Inflammatory macrophage (primary cell): Measurements from ENCODE around the gene USP16.
"Not testable (repeated sequence)": the region's sequence is repeated elsewhere in the genome, so short reads cannot be mapped to it uniquely, and the experiment has no call there.

Experiments
- DNase-seq, 2 donors: peaks; one replicate each; pipeline ENCODE4 v3.0.0-alpha.2; 2020 to 2022
- total RNA-seq, 18 experiments: gene quantifications; one replicate each; lab custom pipeline; 2026; ENCODE audit warnings: mixed read lengths in 6 of 18, inconsistent platforms in 2 of 18; lab: John Stamatoyannopoulos, UW

Gene USP16
- 54.4 to 112 (median 74.5) reads per million in 18 experiments for total RNA-seq

DNA sequence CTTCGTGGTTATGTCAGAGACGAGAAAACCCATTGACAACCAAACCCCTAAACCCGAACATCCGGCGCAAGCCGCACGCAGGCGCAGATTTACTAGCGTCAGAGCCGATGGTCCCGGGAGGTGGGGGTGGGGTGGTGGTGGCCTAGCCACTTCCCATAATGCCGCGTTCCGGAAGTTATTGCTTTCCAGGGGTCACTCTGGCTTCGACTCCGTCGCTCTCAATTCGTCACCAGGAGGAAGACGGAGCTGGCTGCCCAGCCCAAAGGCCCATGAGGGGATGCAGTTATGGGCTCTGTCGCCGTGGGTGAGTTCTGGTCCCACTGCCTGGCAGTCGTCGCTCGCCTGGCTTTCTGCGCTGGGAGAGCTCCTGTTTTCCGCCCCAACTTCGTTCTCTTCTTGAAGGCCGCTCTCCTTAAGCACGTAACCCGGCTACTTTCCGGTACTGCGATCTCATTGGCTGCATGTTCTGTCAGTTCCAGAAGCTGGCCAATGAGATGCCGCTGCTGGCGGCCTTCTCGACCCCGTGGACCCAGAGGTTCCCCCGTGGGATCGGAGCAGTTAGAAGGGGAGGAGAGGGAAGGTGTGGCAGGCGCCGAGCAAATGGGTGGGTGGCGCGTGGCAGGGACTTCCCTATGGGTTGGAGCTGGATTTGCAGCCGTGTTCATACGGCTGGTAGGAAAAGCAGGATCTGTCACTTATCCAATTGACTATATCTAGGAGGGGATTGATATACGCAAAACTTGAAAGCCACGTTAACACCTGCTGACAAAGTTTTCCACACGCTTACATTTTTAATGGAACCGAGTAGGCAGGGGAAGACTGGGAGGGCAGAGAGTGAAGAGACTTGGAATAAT, at the start of gene USP16:
TSS of gene USP16 (plus strand) at position 195 of the 854 bp plus-strand sequence. CDS start 3,246 bp downstream, outside the sequence.
- peak; percentile 99 for DNase-seq

DNA sequence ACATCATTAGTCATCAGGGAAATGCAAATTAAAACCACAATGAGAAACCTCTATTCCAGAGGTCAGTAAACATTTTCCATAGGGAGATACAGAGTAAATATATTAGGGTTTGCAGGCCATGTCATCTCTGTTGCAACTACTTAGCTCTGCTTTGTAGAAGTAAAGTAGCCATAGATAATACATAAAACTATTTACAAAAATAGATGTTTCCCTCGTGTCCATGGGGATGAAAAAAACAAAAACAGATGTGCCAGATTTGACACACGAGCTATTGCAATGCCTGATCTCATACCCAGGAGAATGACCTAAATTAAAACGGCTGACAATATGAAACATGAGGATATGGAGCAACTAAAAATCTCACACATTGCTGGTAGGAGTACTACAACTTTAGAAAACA, 49.1 kb upstream of the USP16 start:
- DNase-seq: no peak

DNA sequence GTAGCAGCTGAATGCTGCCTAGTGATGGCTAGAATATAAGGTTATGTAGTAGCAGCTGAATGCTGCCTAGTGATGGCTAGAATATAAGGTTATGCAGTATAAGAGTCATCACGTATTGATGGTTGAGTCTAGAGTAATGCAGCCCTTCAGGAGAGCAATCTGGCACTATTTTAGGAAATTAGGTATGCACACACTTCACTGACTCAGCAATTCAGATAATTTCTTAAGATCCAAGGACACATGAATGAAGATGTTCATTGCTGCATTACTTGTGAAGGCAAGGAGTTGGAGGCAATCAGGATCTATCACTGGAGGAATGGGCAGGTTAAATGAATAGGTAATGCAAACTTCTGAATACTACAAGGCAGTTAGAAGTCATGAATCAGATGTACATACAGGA, 45.4 kb upstream of the USP16 start:
- no peak for DNase-seq

DNA sequence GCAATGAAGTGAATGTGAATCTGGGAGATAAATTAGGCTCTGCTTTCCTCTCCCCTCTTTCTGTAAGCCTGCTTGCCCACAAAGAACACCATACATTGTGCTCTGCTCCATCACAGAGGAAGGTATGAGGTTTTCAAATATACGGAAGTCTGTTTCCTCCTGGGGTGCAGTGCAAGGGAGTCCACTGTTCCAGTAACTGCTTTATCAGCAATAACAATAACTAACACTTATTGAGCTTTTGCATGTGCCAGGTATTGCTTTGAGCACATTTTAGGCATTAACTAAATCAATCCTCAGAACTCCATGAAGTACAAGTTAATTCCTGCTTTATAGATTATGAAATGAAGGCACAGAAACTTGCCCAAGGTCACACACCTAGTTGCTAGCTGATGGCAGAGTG, 41.8 kb upstream of the USP16 start:
- DNase-seq: no peak

DNA sequence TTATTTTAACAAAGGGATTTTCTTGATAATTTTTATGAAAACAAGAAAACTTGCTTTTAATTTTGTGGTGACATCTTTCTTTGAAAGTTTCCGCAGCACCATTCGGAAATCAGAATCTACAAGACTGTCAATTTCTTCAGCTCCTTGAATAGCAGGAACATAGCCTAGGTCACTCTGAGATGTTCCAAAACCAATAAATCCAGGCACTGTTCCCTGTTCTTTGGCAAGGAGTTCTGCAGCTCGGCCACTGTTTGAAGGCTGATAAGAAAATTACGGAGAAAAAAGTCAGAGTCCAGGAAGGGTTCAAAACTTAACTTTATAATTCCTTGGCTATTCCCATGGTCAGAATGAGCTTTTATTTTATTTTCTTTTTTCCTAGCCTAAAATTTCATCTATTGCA, 37.8 kb upstream of the USP16 start:
- no peak for DNase-seq

DNA sequence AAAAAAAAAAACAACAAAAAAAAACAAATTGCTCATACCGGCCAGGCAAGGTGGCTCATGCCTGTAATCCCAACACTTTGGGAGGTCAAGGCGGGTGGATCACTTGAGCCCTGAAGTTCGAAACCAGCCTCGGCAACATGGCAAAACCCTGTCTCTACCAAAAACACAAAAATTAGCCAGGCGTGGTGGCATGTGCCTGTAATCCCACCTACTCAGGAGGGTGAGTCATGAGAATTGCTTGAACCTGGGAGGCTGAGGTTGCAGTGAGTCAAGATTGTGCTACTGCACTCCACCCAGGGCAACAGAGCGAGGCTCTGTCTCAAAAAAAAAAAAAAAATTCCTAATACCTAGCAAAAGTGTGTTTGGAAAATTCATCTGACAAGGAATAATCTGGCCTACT, 36.3 kb upstream of the USP16 start:
- DNase-seq: not testable (repeated sequence)

DNA sequence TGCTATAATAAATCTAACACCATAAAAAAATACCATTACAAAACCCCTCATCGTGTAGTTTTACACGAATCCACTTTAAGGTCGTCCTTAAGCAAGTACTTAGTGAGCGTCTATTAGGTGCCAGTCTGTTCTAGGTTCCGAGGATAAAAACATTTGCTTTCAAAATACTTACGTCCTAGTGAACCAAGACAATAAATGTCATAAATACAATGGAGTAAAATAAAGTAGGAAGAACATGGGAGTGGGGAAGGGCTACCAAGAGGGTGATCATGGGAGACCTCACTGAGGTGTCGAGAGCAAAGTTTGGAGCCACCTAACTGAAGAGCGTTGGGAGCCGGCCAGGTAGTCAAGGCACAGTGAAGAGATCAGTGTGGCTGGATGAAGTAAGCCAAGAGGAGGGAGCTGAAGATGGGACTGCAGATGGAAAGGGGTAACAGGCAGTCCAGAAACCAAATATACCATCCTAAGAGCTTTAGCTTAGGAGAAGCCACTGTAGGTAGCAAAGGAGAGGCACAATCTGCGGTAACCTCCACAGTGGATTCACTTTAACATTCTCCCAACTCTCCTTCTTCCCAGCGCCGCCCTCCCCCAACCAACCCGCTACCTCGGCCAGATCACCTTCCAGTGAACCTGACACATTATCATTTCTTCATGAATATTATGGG, 32.5 kb upstream of the USP16 start:
- no peak for DNase-seq

DNA sequence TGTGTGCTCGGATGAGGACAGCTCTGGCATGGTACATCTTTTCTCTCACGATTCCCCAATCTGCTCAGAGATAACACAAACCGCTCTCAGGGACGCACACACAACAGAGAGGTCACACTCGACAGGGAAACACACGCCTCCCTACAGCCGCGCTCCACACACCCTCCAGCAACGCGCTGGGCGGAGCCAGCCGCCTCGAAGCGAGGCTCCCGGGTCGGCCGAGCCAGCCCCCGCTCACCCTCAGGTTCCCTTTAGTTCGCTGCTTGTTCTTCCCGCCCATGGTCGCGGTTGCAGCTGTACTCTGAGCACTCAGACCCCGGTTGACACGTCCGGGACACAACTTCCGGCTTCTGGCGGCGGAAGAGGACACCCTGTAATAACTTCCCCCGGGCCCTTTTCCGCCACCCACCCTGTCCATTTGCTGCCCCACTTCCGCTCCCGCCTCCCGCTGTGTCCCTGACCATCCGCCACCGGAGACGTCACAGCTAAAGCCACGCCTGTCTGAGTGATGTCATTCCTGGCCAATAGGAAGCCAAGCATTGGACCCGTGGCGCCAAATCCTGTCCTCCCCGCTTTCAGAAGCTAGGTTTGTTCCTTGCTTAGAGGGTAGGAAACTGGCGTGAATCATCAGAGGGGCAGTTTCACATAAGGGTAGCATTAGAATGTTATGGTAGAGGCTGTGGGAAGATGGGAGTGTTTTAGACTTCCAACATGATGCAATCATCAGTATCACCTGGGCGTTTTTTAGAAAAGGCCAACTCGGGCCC, 31.8 kb upstream of the USP16 start, which contains the start of gene LTN1:
TSS of gene LTN1 (minus strand) at position 352 of the 767 bp plus-strand sequence. CDS start at position 280, 72 bp downstream.
- peak; percentile 99 for DNase-seq

DNA sequence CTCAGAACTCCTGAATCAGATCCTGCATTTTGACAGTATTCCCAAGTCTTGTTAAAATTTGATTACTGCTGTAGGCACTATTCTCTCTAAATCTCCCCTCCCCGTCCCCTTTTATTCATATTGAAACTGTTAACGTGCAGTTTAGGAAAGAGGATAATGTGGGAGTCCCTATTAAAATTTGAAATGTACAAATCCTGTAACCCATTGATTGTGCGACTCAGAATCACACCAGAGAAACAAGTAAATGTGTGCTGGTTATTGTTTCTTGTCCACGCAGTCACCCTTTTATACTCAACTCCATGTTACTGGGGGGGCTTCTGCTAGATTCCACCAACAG, 31.2 kb upstream of the USP16 start:
- DNase-seq: no peak

DNA sequence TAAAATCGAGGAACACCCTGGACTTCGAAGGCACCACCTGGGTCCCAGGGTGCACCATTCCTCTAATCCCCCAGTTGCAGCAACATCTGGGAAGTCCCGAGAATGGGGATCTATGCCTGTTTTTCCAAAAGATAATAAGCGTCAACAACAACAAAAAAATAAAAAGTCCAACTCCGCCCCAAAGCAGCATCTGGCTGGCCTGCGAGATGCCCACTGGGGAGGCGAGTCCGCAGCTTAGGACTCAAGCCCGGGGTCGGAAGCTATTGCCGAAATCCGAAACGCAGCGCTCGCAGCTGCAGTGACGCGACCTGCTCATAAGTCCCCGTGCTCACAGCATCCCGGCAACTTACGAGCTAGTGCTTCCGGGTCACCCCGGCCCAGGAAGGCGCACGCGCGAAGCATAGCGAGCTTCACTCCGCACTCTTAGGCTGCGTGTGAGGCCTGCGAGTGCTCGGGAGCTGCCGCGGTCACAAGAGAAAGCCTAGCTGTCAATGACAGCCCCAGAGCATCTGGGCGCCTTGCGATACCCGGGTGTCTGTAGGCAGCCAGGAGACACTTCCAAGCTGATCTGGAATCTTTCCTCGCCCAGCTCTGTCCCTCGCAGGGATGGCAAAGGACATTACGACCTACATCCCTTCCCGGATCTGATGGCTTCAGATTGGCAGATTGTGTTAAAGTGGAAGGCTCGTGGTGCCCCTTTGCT, 21.9 kb upstream of the USP16 start:
- peak; percentile 97 to 98 for DNase-seq

DNA sequence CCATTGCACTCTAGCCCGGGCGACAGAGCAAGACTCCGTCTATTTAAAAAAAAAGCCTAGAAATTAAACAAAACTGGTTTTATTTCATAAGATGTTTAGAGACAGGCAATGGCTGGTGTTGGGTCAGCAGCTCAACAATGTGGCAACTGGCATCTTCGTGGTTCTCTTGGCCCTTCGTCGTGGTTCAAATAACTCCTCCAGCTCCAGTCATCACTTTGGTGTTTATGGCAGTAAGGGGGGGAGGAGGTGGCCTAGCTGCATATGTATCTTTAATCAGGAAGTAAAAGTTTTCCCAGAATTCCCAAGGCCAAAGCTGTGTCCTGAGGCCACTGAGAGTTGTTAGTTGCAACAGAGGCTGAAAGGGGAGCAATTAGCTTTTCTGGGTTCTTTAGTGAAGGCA, 18.8 kb upstream of the USP16 start:
- DNase-seq: no peak

DNA sequence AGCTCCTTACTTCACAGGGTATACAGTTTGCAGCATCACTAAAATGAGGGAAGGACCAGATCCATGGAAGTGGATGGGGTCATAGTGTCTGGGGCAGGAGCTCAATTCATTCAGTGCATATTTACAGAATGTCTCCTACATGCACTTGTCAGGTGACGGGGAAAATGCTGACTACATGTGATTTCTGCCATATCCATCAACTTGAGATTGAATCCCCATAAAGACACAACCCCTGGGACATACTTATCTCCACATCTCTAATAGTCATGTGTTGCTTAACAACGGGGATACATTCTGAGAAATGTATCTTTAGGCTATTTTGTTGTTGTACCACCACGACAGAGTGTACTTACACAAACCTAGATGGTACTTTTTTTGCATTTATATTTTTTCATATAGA, 17.3 kb upstream of the USP16 start:
- DNase-seq: no peak

DNA sequence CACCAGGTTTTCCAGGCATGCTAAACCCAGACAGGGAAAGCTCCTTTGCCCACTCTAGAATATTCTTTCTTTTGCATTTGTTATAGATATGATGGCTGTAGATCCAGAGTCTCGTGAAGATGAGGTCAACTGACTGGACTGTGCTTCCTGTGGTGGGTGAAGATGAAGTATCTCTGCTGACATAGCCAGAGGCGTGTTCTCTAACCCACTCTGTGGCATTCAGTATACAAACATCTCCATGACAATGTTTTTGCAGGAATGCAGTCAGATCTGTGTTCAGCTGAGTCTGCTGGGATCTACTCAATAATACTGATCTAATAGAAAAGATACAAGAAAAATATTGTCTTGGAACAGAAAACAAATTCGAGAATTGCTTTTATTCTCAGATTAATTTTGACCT, 16.7 kb upstream of the USP16 start:
- no peak for DNase-seq

DNA sequence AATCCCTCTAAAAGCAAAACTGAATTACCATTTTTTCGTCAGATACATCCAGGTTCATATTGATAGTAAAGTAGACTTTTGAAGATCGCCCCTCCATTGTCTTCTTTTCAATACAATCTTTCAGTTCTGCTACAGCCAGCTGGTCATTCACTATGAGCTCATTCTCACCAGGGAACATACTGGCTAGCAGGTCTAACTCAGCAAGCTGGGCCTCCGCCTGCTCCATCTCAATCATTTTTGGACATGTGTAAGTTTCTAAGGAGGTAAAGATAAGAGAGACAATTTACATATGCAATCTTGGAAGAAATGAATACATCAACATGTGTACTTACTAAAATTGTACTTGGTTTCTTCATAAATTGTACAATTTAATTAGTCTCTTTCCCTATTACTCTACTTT, 16.1 kb upstream of the USP16 start:
- no peak for DNase-seq

DNA sequence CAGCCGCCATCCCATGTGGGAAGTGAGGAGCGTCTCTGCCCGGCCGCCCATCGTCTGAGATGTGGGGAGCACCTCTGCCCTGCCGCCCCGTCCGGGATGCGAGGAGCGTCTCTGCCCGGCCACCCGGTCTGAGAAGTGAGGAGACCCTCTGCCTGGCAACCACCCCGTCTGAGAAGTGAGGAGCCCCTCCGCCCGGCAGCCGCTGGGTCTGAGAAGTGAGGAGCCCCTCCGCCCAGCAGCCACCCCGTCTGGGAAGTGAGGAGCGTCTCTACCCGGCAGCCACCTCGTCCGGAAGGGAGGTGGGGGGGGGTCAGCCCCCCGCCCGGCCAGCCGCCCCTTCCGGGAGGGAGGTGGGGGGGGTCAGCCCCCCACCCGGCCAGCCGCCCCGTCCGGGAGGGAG, 13.2 kb upstream of the USP16 start:
- not testable (repeated sequence) for DNase-seq

DNA sequence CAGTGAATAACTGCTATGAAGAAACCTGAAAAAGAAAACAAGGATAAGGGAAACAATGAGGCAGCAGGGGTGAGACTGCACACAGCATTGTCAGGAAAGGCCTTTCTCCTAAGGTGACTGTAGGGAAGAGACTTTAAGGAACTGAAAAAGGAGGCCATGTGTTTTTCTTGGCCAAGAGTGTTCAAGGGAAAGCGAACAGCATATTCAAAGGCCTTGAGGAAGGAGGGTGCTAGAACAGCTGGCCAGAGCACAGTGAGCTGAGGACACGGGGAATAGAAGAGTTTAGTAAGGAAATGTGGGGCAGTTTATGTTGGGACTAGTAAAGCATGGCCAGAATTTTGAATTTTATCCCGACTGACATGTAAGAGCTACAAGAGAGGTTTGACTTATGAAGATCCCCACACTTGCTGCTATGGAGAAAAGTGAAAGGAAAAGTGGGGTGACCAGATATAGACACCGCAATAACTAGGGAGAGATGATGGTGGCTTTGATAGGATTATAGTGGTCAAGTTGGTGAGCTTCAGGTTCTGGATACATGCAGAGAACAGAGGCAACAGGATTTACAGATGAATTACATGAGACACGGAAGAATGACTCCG, 6.7 kb upstream of the USP16 start:
- DNase-seq: peak; percentile 61 to 71

DNA sequence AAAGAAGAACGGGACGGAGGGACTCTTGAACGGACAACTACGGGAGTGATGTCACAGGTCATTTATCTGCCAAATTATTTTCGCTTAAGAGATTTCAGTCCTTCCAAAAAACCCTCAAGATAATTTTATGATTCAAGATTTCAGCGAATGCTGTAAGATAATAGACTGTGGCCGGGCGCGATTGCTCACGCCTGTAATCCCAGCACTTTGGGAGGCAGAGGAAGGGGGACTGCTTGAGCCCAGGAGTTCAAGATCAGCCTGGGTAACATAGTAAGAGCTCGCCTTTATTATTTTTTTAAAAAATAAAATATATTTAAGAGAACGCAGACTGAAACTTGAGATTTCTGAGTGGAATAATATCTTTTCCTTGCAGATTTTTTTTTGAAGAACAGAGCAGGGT, 5.9 kb upstream of the USP16 start:
- DNase-seq: no peak

DNA sequence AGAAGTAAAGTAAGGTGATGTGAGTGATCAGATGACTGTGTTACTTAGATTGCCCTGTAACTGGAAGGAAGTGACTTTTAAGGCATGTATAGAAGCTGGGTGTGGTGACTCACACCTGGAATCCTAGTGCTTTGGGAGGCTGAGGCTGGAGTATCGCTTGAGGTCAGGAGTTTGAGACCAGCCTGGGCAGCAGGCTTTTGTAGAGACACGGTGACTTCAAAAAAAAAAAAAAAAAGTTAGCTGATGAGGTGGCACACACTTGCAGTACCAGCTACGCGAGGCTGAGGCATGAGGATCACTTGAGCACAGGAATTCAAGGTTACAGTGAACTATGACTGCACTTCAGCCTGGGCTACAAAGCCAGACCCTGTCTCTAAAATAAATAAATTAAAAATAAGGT, 2.3 kb upstream of the USP16 start:
- no peak for DNase-seq

DNA sequence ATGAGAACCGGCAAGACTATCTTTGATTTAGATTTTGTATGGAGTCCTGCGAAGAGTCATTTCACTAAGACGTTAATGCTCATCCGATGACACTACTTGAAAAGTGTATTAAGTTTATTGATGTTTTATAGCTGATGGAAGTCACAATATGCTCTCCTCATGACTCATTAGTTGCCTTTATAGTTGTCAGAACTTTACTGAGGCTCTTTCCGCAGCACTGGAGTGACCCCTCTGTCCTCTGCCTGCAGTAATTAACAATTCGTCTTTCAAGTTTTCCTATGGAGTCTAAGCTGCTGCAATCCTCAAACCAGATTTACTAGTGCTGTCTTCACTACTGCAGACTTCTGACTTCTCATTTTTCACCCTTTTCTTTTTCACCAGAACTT, 853 bp downstream of the USP16 start:
- DNase-seq: peak in 1 of 2 donors; percentile 4

DNA sequence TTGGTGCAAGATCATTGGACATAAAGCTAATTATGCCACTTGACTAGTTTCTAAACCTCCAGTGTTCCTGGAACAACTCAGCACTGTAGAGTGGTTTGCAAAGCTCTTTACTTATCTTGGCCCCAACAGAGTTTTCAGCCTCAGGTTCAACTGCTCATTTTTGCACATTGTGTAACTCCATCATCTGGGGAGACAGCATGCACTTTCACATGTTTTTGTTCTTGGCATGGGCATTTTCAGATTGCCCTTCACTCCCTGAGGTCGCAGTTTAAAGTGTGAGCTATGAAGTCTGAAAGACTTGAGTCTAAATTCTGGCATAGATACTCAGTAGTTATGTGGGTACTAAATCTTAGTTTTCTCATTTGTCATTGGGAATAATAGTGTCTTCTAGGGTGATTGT, 5.1 kb downstream of the USP16 start:
- DNase-seq: no peak

DNA sequence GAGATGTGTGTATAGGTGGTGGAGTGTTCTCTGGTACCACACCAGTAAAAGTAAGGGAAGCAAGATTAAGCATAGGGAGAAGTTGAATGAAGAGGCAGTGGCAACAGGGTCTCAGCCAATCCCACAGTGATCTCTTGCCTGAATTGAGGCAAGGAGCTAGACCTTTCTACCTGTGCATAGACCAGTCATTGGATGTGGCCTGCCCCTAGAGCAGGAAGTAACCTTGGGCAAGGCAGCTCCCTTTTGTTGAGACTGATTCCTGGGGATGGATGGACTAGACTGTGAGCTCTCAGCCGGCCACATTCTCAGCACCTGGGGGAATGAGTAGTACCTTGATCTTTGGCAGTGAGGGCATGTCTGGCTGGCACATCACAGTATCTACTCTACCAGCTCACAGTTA, 6.4 kb downstream of the USP16 start:
- no peak for DNase-seq

DNA sequence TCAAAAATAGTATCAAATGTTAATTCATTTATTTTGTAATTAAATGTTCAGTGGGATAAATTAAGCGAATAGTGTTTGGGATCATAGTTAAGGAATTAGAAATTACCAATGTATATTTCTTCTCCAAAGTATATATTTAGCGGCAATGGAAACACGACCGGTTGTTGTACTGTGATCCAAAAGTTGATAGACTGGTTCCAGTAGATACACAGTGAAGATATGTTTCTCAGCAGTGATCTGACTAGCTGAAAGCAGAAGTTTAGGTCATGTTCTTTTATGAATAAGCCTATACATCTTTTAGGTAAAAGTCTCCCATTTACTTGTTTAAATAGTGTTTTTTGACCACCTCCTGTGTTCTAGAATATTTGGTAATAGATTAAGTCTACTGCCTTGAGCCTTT, 8.8 kb downstream of the USP16 start:
- DNase-seq: no peak
